Activated CD8-positive, alpha-beta memory T cell treated with anti-CD3 and anti-CD28 coated beads for 4 hours (primary cell): Measurements from ENCODE around the gene CTNNA1.
"Not testable (repeated sequence)": the region's sequence is repeated elsewhere in the genome, so short reads cannot be mapped to it uniquely, and the experiment has no call there.

Experiments
- DNase-seq, 2 donors: peaks; one replicate each; pipeline ENCODE4 v3.0.0-alpha.2; 2020; ENCODE audit warnings: low read depth in 2 of 2

CTNNA1 gene

DNA sequence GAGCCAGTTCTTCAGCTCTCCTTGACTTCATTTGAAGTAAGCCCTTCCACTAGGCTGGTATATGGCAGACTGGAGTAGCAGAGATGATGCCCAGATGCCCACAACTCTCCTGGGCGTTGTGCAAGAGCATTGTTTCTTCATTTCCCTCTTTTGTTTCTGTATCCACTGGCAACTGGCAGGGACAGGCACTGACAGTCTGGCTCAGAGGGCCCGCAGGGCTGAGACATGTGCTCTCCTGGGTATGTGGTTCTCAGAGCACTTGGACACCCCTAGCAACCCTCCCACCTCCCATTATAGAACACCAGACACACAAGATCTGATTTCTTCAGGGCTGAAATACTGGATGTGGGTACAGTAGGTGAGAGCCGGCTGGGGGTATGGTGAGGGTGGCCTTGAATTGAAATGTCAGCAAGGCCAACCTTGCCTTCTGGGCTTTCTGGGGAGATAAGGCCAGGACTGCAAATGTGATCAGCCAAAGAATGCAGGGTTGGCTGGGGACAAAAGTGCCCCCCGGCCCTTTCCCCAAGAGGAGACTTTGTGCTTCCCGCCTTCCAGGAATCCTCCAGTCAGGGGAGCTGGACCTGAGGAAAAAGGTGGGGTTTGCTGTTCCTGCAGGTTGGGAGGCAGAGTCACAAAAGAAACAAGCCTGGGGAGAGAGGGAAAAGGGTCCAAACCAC, 28.6 kb upstream of the CTNNA1 start:
- no peak for DNase-seq

DNA sequence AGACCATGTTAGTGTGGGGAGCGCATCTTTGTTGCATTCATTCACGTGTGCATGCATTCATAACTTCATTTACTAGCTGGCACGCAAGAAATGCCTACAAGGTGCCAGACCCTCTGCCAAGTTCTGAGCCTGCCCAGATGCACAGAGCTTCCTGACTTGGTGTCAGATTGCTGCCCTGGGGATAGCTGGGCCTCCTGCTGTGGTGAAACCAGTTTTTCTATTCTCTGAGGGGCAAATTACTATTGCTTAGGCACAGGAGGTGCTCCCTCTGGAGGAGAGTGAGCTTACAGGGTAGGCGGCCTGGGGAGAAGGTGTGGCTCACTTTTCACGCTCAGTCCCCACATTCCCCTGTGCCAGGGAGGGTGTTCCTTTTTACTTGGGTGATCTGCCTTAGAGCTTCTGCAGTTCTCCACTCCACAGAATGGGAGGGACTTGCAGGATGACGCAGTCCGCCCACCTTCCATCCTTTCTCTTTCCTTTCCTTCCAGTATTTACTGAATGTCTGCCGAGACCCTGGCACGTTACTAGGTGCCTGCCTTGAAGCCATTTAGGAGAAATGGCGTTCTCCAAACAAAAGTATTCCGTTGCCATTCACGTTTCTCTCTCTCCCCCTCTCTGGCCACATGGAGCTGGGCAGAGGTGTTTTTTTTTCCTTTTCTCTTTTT, 27.9 kb upstream of the CTNNA1 start:
- no peak for DNase-seq

- DNase-seq = no peak
Measured at GRCh38 chr5:138725818-138726416, 27.3 kb upstream of the CTNNA1 start.

GRCh38 chr5:138726848-138727247, 26.4 kb upstream of the CTNNA1 start:
- peak in 1 of 2 donors; percentile 2 for DNase-seq

GRCh38 chr5:138730496-138730895, 22.7 kb upstream of the CTNNA1 start:
- DNase-seq = not testable (repeated sequence)

GRCh38 chr5:138732466-138732865, 20.8 kb upstream of the CTNNA1 start:
- DNase-seq = no peak

- no peak for DNase-seq
Measured at GRCh38 chr5:138732933-138733332, 20.3 kb upstream of the CTNNA1 start.

DNA sequence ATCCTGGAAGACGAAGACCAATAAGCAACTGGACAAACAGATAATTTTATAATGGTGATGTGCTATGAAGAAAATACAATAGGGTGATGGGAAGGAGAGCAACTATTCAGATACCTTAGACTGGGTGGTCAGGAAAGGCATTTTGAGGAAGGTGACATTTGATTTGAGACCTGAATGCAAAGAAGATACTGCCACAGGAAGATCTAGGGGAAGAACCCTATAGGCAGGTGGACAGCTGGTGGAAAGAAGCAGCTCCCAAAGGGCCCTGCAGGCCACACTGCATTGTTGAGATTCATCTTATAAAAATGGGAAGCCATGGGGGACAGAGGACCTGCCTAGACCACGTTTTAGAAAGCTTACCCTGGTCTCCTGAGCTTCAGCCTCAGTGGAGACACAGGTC, 19.7 kb upstream of the CTNNA1 start:
- no peak for DNase-seq

DNA sequence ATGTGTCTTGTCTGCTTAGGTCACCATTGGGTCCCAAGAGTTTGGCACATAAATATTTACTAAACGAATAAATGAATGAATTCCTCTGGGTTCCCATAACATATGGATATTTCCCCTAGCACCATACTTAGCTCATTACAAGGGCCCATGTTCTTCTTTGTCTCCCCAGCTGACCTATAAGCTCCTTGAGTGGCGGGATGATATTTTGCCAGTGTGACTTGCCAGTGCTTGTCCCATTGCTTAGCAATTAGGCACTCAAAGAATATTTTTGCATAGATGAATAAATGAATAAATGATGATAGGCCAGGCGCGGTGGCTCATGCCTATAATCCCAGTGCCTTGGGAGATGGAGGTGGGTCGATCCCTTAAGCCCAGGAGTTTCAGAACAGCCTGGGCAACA, 16.9 kb upstream of the CTNNA1 start:
- DNase-seq = no peak

- no peak for DNase-seq
Measured at GRCh38 chr5:138737494-138738265, 15.5 kb upstream of the CTNNA1 start.

DNA sequence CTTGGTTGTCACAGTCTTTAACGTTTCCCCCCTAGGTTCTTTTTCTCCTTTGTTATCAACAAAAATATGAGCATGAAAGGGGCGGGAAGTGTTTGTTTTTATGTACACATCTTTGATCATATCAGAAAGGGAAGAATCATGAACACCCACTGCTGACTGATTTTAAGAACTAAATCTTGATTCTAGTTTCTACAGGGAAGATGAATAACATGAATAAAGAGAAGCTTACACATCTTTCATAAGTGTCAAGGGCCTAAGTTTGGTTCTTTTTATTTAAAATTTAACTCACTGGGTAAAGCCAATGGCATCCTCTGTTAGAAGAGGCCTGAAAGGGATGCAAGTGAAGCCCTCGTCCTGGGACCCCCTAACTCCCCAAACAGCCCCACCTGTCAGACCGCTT, 14.8 kb upstream of the CTNNA1 start:
- no peak for DNase-seq

- no peak for DNase-seq
Measured at GRCh38 chr5:138739938-138740337, 13.3 kb upstream of the CTNNA1 start.

DNA sequence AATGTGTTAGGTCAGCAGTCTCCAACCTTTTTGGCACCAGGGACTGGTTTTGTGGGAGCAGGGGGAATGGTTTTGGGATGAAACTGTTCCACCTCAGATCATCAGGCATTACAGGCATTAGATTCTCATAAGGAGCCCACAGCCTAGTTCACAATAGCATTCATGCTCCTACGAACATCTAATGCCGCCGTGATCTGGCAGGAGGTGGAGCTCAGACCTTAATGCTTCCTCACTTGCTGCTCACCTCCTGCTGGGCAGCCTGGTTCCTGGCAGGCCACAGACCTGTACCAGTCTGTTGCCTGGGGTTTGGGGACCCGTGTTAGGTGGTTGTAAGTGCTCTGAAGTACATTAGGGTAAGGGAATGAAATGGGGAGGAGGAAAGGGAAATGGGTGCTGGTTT, 9.7 kb upstream of the CTNNA1 start:
- no peak for DNase-seq

DNA sequence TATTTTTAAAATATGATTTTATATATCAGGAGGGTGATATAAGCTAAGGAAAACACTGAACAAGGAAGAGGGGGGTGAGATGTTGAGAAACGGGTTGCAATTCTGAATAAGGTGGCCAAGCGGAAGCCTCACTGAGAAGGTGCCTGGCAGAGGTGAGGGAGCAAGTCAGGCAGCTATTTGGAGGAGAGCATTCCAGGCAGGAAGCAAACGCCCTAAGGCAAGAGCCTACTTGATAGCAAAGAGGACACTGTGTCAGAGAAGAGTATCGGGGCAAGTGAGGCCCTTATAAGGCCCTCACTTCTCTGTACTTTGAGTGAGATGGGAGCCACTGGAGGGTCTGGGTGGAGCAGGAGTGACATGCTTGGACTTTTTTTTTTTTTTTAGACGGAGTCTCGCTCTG, 8.0 kb upstream of the CTNNA1 start:
- no peak for DNase-seq

DNA sequence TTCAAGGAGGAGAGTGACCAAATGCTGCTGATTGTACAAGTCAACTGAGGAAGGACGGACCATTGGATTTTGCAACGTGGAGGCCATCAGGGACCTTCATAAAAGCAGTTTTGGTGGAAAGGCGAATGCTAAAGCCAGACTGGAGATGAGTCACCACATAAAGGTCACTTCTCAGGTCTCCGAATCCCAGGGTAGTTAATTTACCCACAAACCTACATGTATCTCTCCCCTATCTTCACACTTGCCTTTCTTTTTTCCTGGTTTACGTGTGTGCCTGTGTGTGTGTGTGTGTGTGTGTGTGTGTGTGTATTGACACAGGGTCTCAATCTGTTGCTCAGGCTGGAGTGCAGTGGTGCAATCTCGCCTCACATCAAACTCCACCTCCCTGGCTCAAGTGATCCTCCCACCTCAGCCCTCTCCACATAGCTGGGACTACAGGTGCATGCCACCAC, 4.6 kb upstream of the CTNNA1 start:
- DNase-seq = no peak

DNA sequence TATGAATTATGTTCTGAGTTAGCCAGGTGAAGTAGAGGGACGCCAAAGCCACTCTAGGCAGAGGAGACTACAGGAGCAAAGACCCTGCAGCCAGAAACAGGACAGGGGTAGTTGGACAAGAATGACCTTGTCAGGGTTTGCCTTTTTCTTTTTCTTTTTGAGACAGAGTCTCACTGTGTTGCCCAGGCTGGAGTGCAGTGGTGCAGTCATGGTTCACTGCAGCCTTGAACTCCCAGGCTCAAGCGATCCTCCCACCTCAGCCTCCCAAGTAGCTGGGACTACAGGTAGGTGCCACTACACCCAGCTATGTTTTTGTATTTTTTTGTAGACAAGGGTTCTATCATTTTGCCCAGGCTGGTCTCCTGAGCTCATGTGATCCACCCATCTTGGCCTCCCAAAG, 1.9 kb upstream of the CTNNA1 start:
- DNase-seq = not testable (repeated sequence)

DNA sequence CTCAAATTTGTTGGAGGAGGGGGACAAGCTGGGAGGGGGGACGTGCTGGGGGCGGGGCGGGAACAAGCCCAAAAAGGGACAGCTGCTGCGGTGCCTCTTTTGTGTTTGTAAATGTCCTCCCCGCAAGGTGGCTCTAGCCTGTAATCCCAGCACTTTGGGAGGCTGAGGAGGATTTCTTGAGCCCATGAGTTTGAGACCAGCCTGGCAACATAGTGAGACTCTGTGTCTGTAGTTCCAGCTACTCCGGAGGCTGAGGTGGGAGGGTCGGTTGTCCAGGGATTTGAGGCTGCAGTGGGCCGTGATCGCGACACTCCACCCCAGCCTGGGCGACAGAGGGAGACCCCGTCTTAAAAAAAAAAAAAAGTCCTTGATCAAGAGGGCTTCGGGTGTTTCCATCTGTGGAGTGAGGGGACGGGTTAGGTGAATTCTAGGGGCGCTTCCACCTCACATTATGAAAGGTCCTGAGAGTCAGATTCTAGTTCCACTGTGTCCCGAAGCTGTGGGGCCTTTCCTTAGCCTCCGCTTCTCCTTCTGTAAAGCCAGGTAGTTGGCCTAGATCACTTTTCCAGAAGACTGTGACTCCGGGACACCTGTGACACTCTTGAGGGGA, 779 bp upstream of the CTNNA1 start:
- DNase-seq = no peak

DNA sequence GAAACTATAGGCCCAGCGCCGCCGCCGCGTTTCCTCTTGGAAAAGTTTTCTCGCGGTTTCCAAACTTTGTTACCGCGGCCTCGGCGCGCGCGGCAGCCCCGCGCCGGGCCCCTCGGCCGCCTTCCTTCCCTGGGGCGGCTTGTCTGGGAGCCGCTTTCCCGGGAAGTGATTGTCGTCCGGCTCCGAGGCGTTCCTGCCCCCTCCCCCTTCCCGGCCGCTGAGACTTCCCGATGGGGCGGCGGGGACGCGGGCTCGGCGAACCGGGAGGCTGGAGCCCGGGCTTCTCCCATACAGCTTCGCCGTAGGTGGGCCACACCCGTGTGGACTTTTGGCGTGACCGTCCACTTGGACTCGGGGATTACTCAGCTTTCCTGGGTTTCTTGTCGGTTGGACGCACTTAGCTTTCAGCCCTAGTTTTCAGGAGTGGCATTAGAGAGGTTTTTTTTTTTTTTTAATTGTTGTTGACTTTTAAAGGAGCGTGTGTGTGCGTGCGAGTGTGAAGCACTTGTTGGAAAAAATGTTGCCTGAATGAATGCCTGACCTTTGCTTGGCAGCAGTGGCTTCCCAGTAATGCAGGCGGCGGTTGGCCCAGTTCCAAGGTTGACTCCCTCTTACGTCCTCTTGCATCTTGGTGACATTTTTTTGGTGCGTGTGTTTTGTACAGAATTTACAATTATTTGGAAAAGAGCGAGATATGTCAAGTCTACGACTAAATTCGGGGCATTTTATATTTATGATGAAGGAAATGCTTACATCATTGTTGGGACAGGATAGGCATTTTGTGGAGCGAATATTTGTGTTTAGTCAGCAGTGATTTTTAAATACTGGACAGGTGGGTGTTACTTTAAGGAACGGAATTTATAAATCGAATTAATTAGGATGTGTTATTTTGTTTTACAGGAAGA, 821 bp downstream of the CTNNA1 start:
- DNase-seq = peak; percentile 20 to 21

DNA sequence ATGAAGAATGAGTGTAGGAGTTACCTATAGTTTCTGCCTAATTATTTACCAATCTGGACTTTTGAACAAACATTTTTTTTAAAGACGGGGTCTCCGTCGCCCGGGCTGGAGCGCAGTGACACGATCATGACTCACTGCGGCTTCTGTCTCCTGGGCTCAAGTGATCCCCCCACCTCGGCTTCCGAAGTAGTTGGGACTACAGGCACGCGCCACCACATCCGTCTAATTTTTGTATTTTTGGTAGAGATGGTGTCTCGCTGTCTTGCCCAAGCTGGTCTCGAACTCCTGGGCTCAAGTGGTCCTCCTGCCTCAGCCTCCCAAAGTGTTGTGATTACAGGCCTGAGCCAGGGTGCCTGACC, 1.5 kb downstream of the CTNNA1 start:
- no peak for DNase-seq

- DNase-seq = no peak
Measured at GRCh38 chr5:138755084-138755748, 2.0 kb downstream of the CTNNA1 start.
